NCI-H524 treated with DMSO at 0.1 percent for 48 hours (cell line): ENCODE measurements around the gene USP53.
"Not testable (repeated sequence)": the region's sequence is repeated elsewhere in the genome, so short reads cannot be mapped to it uniquely, and the experiment has no call there.

ENCODE experiments used
- DNase-seq: peaks from one replicate; lab custom pipeline; 2025; lab: John Stamatoyannopoulos, UW

USP53 gene

GRCh38 chr4:119317990-119318389 lies 105.5 kb downstream of the USP53 start:
- DNase-seq: no peak

GRCh38 chr4:119321921-119322687 lies 109.6 kb downstream of the USP53 start, which contains the start of gene FABP2:
Gene FABP2 (minus strand): TSS chr4:119322138. CDS start chr4:119322102, 36 bp downstream.
- no peak for DNase-seq

- DNase-seq: no peak
These were observed 116.2 kb downstream of the USP53 start for GRCh38 chr4:119328695-119329094.

- DNase-seq: no peak
These were observed 117.5 kb downstream of the USP53 start for GRCh38 chr4:119329835-119330620.

GRCh38 chr4:119336332-119336979 lies 123.9 kb downstream of the USP53 start:
- DNase-seq: not testable (repeated sequence)

GRCh38 chr4:119337010-119337409 lies 124.5 kb downstream of the USP53 start:
- no peak for DNase-seq

- not testable (repeated sequence) for DNase-seq
These were observed 127.4 kb downstream of the USP53 start for GRCh38 chr4:119339895-119340294.

GRCh38 chr4:119343293-119343692 lies 130.8 kb downstream of the USP53 start:
- DNase-seq: not testable (repeated sequence)
